GM19328 (cell line): Measurements from ENCODE around the gene NFATC2.

Experiments used
- ATAC-seq: cut with Tn5 transposase; IDR thresholded peaks from one replicate; pipeline ENCODE4 v1.9.1; 2021; ENCODE audit warnings: mild to moderate bottlenecking, moderate library complexity; ENCODE audit not compliant: unreplicated experiment

Gene NFATC2

DNA sequence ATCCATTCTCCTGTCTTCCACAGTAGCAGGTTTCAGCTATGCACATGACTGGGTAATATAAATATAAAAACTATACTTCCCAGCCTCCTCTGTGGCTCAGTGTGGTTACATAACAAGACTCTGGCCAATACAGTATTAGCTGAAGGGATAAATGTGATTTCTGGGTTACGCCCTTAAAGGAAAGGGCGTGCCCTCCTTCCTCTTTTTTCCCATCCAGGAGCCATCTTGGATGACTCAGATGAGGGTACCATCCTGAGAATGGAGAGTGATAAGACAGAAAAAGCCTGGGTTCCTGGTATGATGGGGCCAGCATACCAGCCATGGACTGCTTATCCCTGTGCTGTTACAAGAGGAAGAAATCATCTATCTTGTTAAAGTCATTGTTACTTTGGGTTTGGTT is 123.3 kb downstream of the NFATC2 start:
- ATAC-seq: no peak

DNA sequence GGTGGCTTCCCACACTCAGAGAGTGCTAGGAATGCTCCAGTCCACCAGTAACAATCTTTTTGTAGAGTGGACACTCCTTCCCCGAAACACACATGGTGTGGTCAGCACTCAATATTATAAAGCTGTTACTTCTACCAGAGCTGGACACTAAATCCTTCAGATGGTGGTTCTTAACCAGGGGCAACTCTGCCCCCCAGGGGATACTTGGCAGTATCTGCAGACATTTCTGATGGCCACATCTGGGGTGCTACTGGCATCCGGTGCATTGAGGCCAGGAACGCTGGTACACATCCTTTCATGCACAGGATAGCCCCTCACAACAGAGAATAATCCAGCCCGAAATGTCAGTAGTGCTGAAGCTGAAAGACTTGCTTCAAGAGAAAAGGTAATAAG is 124.4 kb downstream of the NFATC2 start:
- no peak for ATAC-seq

- no peak for ATAC-seq
These were observed 125.0 kb downstream of the NFATC2 start for GRCh38 chr20:51417250-51418136.

GRCh38 chr20:51416532-51417249 is 125.8 kb downstream of the NFATC2 start:
- no peak for ATAC-seq

- no peak for ATAC-seq
These were observed 128.7 kb downstream of the NFATC2 start for GRCh38 chr20:51413857-51414256.

GRCh38 chr20:51412951-51413481 is 129.5 kb downstream of the NFATC2 start:
- ATAC-seq: no peak

DNA sequence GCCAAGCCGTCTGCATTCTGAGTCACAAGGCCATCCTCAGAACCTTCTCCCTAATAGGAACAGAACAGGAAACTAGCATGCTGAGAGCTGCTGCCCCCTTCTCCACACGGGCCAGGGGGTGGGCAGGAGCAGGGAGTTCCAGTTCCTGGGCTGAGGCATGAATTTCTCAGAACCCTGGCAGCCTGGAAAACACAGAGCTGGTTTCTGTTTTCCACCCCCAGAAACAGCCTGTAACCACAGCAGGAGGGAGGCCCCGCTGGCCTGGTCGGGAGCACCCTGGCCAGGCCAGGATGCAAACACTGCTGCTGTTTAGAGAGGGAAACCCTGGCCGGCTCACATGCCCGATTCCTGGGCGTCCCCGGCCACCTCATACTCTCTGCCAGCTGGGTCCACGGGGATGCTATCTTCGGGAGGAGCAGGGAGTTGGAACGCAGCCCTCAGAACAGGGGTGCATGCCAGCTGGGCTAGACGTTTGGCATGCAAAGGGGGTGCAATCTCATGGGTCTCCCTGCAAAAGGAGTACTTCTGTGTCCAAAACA is 130.1 kb downstream of the NFATC2 start:
- ATAC-seq: no peak

GRCh38 chr20:51411870-51412269 is 130.6 kb downstream of the NFATC2 start:
- ATAC-seq: no peak

DNA sequence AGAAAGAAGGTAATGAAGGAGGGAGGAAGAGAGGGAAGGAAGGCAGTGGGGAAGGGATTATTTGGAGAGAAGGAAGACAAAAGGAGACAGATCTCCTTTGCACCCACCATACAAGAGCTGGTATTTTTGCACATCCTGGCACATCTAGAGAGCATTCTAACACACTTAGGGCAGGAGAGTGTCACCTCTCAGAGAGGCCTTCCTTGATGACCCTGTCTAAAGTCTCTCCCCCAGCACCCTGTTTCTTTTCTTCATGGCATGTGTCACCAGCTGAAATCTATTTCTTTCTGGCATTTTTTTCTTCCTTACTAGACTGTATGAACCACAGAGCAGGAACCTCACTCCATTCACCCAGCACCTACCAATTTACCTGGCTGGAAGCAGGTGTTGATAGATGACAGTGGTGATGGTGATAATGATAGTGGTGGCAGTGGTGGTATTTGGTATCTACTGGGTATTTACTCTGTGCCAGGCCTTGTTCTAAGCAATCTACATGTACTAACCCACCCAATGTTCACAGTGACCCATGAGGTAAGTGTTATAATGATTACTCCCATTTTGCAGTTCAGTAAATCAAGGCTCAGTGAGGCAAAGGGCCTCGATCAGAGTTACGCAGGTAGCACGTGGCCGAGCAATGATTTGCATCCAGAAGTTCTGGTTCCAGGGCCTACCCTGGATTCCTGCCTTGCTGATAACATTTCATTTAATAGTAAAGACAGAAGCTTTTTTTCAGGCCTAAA is 131.8 kb downstream of the NFATC2 start:
- no peak for ATAC-seq

GRCh38 chr20:51409192-51409880 is 133.2 kb downstream of the NFATC2 start:
- no peak for ATAC-seq

DNA sequence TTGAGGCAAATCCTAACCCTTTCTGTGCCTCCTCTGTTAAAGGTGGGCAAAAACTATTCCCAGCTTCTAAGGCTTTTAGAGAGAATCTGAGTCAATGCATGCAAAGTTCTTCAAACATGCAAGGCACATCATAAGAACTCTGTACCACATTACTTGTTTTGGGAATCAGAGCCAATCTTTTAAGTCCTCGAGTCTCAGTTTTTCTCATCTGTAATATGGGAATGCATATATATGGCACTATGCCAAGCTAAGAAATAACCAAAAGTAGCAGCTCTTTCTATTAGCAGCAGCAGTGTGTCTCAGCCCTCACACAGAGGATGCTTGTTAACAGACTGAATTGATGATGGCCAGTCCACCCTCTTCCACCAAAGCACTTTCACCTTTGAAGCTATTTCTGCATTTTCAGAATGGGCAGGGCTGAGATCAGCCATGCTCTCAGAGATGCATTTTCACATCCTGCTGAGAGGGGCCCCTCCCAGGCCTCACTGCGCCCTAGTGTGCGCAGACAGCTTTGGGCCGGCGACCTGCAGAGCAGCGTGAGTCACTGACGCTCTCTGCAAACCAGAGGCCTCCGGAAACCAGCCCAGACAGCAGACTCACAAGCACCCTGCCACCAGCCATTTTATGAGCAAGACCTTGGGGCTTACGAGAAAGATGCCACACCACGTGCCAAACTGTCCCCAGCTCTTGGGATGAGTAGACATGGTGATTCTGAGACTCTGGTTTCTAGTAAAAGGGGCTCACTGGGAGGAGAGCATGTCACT is 138.0 kb downstream of the NFATC2 start:
- peak; percentile 83 for ATAC-seq

- no peak for ATAC-seq
These were observed 138.9 kb downstream of the NFATC2 start for GRCh38 chr20:51403466-51404220.

DNA sequence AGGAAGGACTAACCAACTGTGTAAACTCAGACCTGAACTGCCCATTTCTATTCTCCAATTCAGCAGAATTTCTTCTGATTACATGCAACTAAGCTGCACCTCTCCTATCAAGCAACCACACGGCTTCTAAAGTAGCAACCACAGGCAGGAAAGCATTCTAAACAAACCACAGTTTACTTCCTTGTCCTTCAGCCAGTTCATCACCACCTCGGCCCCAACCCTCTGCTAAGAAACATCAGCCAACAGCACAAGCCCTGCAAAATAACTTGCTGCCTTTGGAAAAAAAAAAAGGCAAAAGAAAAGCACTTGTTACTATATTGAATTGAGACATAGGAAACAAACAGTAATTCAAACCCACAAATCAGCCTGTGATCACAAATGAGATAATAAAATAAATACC is 140.3 kb downstream of the NFATC2 start:
- no peak for ATAC-seq

DNA sequence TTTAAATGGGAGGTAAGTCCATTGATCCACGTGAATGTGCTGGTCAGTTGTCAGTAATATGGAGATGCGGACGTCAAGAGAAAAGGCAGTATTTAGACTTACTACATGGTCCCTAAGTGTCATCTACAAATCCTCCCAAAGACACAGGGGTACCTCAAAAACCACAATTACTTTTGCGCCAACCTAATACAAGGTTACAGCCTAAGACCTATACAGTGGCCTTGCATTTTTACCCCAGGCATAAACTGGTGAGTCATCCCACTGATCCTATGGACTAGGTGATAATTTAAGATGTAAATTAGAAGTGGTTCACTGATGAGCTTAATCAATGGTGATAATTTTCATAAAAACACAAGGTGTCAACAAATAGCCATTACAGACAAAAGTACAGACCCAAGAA is 141.0 kb downstream of the NFATC2 start:
- no peak for ATAC-seq

GRCh38 chr20:51400051-51400926 is 142.2 kb downstream of the NFATC2 start:
- peak; percentile 63 for ATAC-seq

DNA sequence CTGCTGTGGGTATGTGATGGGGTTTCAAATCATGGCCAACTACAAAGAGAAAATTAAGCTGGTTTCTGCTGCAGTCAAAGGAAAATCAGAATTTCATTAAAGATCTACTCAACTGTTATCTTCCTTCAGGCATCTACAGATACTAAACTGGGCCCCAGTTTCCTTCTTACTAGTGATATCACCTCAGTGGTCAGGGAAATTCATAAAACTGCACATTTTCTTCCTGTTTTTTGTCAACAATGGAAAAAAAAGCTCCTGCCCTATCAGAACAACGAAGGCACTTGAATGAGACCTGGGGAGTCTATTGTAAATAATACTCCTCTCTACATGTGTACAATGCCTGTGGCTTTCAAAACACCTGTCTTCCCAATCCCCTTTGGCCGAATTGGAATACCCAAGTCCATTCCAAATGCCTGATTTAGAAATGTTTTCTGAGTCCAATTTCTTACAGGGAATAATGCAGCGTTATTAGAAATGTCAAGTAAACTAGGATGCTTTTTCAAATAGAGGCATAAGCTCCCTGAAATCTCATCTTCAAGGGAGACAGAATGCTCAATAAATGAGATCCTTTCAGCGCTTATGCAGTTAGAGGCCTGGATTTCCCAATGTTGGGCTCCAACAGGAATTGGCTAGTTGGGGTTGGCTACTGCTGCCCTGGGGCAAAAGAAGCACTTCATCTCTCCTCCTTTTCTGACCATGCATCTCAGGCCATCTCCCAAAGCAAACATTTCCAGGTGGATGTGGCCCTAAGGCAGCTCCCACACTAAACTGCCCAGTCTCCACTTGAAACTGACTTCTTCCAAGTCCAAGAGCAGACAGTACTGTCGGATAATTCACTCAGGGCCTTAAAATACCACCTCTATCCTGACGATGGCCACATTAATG is 143.3 kb downstream of the NFATC2 start:
- ATAC-seq: no peak

- ATAC-seq: no peak
These were observed 144.0 kb downstream of the NFATC2 start for GRCh38 chr20:51398552-51398951.
